IMR-90 (cell line): ENCODE results near the gene ANO8. TPM values are rescaled to one million over a fixed set of nuclear protein-coding genes. Genes with fewer than 3 reads are reported as not detected.

Experiments used
- ATAC-seq: fragments of 200-7000 bp; cut with Tn5 transposase; 2 replicates; pipeline ENCODE4 v1.9.1; 2020; ENCODE audit warnings: low read depth, mild to moderate bottlenecking, moderate library complexity
- BruUV-seq: library from RNA; stranded (reverse); fragments of 400-500 nt; replicated peaks from 2 replicates; lab custom pipeline; 2021; lab: Mats Ljungman, UMichigan
- CTCF ChIA-PET: fragments of 300-600 bp; formaldehyde crosslinking; extraction: SDS; loops from one replicate; lab custom pipeline; 2021; ENCODE audit warnings: antibody characterized with exemption; lab: Yijun Ruan, JAX
- POLR2A ChIA-PET: fragments of 300-600 bp; sonication (Branson Sonifier 250); formaldehyde crosslinking; loops from one replicate; lab custom pipeline; 2022; ENCODE audit warnings: antibody characterized with exemption; ENCODE audit not compliant: unreplicated experiment; lab: Charles Lee
- DNase-seq: peaks from one replicate; pipeline ENCODE4 v3.0.0; 2013
- H2AFZ ChIP-seq: replicated peaks from 2 replicates; pipeline ENCODE3; 2013; ENCODE audit warnings: low read length, mild to moderate bottlenecking; ENCODE audit not compliant: poor library complexity
- H2AK5ac ChIP-seq: 2 replicates; pipeline ENCODE4 v1.6.1; 2013; ENCODE audit warnings: low read depth, low read length, inconsistent platforms
- H2AK9ac ChIP-seq: replicated peaks from 2 replicates; pipeline ENCODE3; 2013; ENCODE audit warnings: mild to moderate bottlenecking, low read depth, low read length, moderate library complexity; ENCODE audit not compliant: poor library complexity
- H2BK120ac ChIP-seq: 2 replicates; pipeline ENCODE4 v1.6.1; 2013; ENCODE audit warnings: low read depth, low read length, inconsistent platforms
- H2BK15ac ChIP-seq: 3 replicates; pipeline ENCODE4 v1.6.1; 2013; ENCODE audit warnings: low read depth, low read length, inconsistent platforms
- H2BK20ac ChIP-seq: 2 replicates; pipeline ENCODE4 v1.6.1; 2013; ENCODE audit warnings: low read depth, mild to moderate bottlenecking, inconsistent platforms, low read length, moderate library complexity
- H2BK5ac ChIP-seq: 2 replicates; pipeline ENCODE4 v1.6.1; 2013; ENCODE audit warnings: mild to moderate bottlenecking, low read depth, low read length, inconsistent platforms; ENCODE audit not compliant: poor library complexity, severe bottlenecking
- H3K14ac ChIP-seq: replicated peaks from 2 replicates; pipeline ENCODE4 v1.6.1; 2013; ENCODE audit warnings: low read depth, low read length, inconsistent platforms
- H3K18ac ChIP-seq: 2 replicates; pipeline ENCODE4 v1.6.1; 2013; ENCODE audit warnings: low read depth, low read length, control low read depth
- H3K23ac ChIP-seq: 2 replicates; pipeline ENCODE4 v1.6.1; 2013; ENCODE audit warnings: low read depth, low read length, inconsistent platforms
- H3K27ac ChIP-seq: 2 replicates; pipeline ENCODE4 v1.5.1; 2013; ENCODE audit warnings: mild to moderate bottlenecking, control low read depth, low read length; ENCODE audit not compliant: insufficient read depth
- H3K27me3 ChIP-seq: 2 replicates; pipeline ENCODE4 v1.6.1; 2013; ENCODE audit warnings: low read length; ENCODE audit not compliant: control insufficient read depth, insufficient read depth
- H3K36me3 ChIP-seq: 2 replicates; pipeline ENCODE4 v1.6.1; 2013; ENCODE audit warnings: low read length, mixed read lengths; ENCODE audit not compliant: control insufficient read depth, insufficient read depth
- H3K4ac ChIP-seq: 2 replicates; pipeline ENCODE4 v1.6.1; 2013; ENCODE audit warnings: low read depth, low read length, inconsistent platforms
- H3K4me1 ChIP-seq: 2 replicates; pipeline ENCODE4 v1.6.1; 2013; ENCODE audit warnings: low read length, mixed read lengths; ENCODE audit not compliant: control insufficient read depth, insufficient read depth
- H3K4me2 ChIP-seq: 2 replicates; pipeline ENCODE4 v1.6.1; 2013; ENCODE audit warnings: low read depth, mild to moderate bottlenecking, control low read depth, low read length, moderate library complexity
- H3K4me3 ChIP-seq: 2 replicates; pipeline ENCODE4 v1.5.1; 2013; ENCODE audit warnings: low read depth, mild to moderate bottlenecking, control low read depth, low read length, moderate library complexity; ENCODE audit not compliant: insufficient read depth
- H3K56ac ChIP-seq: 2 replicates; pipeline ENCODE4 v1.6.1; 2013; ENCODE audit warnings: low read length, inconsistent platforms; ENCODE audit not compliant: insufficient read depth; ENCODE audit errors: extremely low read depth
- H3K79me1 ChIP-seq, 2 experiments: 2 replicates each; pipeline ENCODE4 v1.6.1; 2013; ENCODE audit warnings: low read length in 2 of 2, inconsistent platforms in 1 of 2, low read depth in 1 of 2
- H3K9ac ChIP-seq: 2 replicates; pipeline ENCODE4 v1.6.1; 2013; ENCODE audit warnings: low read depth, low read length, control low read depth
- H3K9me1 ChIP-seq: 2 replicates; pipeline ENCODE4 v1.6.1; 2013; ENCODE audit warnings: low read length, inconsistent platforms; ENCODE audit not compliant: insufficient read depth
- H3K9me3 ChIP-seq: 2 replicates; pipeline ENCODE4 v1.6.1; 2013; ENCODE audit warnings: low read length; ENCODE audit not compliant: control insufficient read depth, insufficient read depth
- H4K20me1 ChIP-seq: 2 replicates; pipeline ENCODE4 v1.6.1; 2013; ENCODE audit warnings: low read length, inconsistent platforms; ENCODE audit not compliant: insufficient read depth
- H4K5ac ChIP-seq: 2 replicates; pipeline ENCODE4 v1.6.1; 2013; ENCODE audit warnings: mild to moderate bottlenecking, low read depth, low read length, control low read depth
- H4K8ac ChIP-seq, 2 experiments: 2 replicates each; pipeline ENCODE4 v1.6.1; 2013; ENCODE audit warnings: low read depth in 2 of 2, low read length in 2 of 2, control low read depth in 1 of 2, inconsistent platforms in 1 of 2
- H4K91ac ChIP-seq: 2 replicates; pipeline ENCODE4 v1.6.1; 2013; ENCODE audit warnings: low read depth, low read length, inconsistent platforms; ENCODE audit not compliant: insufficient read depth
- BHLHE40 ChIP-seq: fragments of 150-350 bp; IDR thresholded peaks from 2 replicates; pipeline ENCODE4 v1.6.1; 2016; ENCODE audit warnings: mild to moderate bottlenecking, low read depth, low read length
- RAD21 ChIP-seq: IDR thresholded peaks from 2 replicates; pipeline ENCODE4 v1.6.1; 2012; ENCODE audit warnings: low read length, improper control_type of control experiment
- RCOR1 ChIP-seq: IDR thresholded peaks from 2 replicates; pipeline ENCODE4 v1.6.1; 2012; ENCODE audit warnings: mild to moderate bottlenecking, low read length, improper control_type of control experiment; ENCODE audit not compliant: insufficient replicate concordance
- WGBS, 2 experiments: methylation state at CpG; one replicate each; pipeline versions ENCODE4 v1.1.5 to v1.1.7; 2013; ENCODE audit warnings: missing lambda C conversion rate in 2 of 2; ENCODE audit not compliant: insufficient read length in 1 of 2; ENCODE audit errors: extremely low coverage in 2 of 2; 5-methylcytosine and 5-hydroxymethylcytosine counted together
- dilution Hi-C: fragments of 300-500 bp; cut with HindIII; formaldehyde crosslinking; loops from one replicate; pipeline ENCODE4 v1.14.3; 2018; ENCODE audit warnings: low sequenced_read_pairs; ENCODE audit not compliant: unreplicated experiment
- in situ Hi-C: fragments of 300-500 bp; cut with MboI; formaldehyde crosslinking; loops from 3 replicates; pipeline ENCODE4 v1.14.3; 2019; ENCODE audit warnings: low sequenced_read_pairs, inconsistent platforms, mixed read lengths
- intact Hi-C: fragments of 100-400 bp; cut with micrococcal nuclease; formaldehyde crosslinking; loops from 2 replicates; pipeline ENCODE4 v1.10.0; 2022
- polyA plus RNA-seq, 3 experiments: library from polyadenylated mRNA; depleted of rRNA; stranded (reverse); fragments of >200 nt; gene quantifications; 2 replicates each; pipeline ENCODE4 v1.2.3, GENCODE V29; 2012; ENCODE audit warnings: low replicate concordance in 1 of 3
- total RNA-seq: library from RNA; depleted of rRNA; stranded (reverse); fragments of >200 nt; gene quantifications from 2 replicates; pipeline ENCODE4 v1.2.3, GENCODE V29; 2012

The ANO8 gene
- total and polyA plus RNA-seq, 2 of the 4 experiments (the other 2 are of a cell fraction), result 1.6 to 5.6 TPM

GRCh38 chr19:17332360-17332676 lies 2.3 kb downstream of the ANO8 start:
- no peaks in the 10 kb centered on the region for H3K9me3 ChIP-seq
- no peak for ATAC-seq
- no peak overlapping the region for H2BK120ac ChIP-seq
- no peak overlapping the region for H3K27ac ChIP-seq
- CTCF ChIA-PET, result no interaction called here
- H2BK20ac ChIP-seq, result no peak overlapping the region
- H3K4ac ChIP-seq, result no peak overlapping the region
- H3K14ac ChIP-seq, result no peak overlapping the region
- POLR2A ChIA-PET, result no interaction called here
- 100% methylated on average over 2 of the region's 8 CpGs; no CpG with 5 or more reads in 1 of the 2 experiments for WGBS, 2 experiments
- 0 out of 2 replicates have a peak, but pooled peaks cover 4% of the 10 kb centered on the region for H3K4me1 ChIP-seq
- H3K4me2 ChIP-seq, result no peak overlapping the region
- peaks cover 3% of the 10 kb centered on the region; the same call in 1 of the 2 replicates for H3K36me3 ChIP-seq
- dilution Hi-C loops (no loop called here), in situ Hi-C loops (no loop called here), intact Hi-C loops (no loop called here)
- no peak overlapping the region for H2AFZ ChIP-seq
- no peak overlapping the region for H2BK5ac ChIP-seq
- no peaks in the 10 kb centered on the region for H4K20me1 ChIP-seq
- no peak overlapping the region for H2BK15ac ChIP-seq
- peaks cover 5% of the 10 kb centered on the region for H3K9me1 ChIP-seq
- no peak overlapping the region for H4K91ac ChIP-seq
- no peaks in the 10 kb centered on the region for H3K27me3 ChIP-seq
- BruUV-seq, result no TSS peak
- no peak for TF ChIP-seq RAD21
- no peak for TF ChIP-seq BHLHE40
- no peak for TF ChIP-seq RCOR1
- peaks cover 0 to 29% of the 10 kb centered on the region in 2 experiments; a peak in 2 of 4 replicates for H3K79me1 ChIP-seq
- no peak overlapping the region for H4K5ac ChIP-seq
- no peak overlapping the region for H4K8ac ChIP-seq
- H3K23ac ChIP-seq, result no peak overlapping the region
- H2AK5ac ChIP-seq, result no peak overlapping the region
- H3K9ac ChIP-seq, result no peak overlapping the region
- H3K56ac ChIP-seq, result no peak overlapping the region
- H2AK9ac ChIP-seq, result no peak overlapping the region
- no peak overlapping the region for H3K4me3 ChIP-seq
- H3K18ac ChIP-seq, result no peak overlapping the region
- no peak for DNase-seq
